TTC549 (cell line): Measurements from ENCODE around the gene INTS14.

Source experiments
- FAIRE-seq: peaks from 2 replicates; lab custom pipeline; 2012; peaks lifted over from hg19 to GRCh38; lab: Jason Lieb, UNC

The INTS14 gene

GRCh38 chr15:65610871-65611718 lies at the start of gene INTS14:
TSS of gene INTS14 (minus strand) at chr15:65611131. CDS start at chr15:65607380, 3,751 bp downstream.
- peak; percentile 75 for FAIRE-seq

GRCh38 chr15:65659502-65660052 lies 48.6 kb upstream of the INTS14 start:
- no peak for FAIRE-seq

DNA sequence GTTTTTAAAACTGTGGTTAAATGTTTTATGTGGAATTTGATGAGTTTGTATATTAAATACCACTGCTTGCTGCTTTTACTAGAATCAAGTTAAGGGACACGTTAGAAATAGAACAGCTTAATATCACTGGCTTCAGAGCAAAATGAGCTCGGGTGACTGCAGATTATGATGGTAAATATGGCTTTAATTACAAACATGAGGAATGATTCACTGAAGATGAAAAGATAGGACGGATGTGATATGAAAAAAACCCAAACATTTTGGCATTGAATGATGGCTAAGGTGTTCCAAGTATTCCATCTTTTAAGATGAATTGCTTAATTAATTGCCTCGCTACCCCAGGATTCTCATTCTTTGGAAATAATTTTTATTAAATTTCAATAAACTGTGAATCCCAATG lies 44.5 kb upstream of the INTS14 start:
- no peak for FAIRE-seq

DNA sequence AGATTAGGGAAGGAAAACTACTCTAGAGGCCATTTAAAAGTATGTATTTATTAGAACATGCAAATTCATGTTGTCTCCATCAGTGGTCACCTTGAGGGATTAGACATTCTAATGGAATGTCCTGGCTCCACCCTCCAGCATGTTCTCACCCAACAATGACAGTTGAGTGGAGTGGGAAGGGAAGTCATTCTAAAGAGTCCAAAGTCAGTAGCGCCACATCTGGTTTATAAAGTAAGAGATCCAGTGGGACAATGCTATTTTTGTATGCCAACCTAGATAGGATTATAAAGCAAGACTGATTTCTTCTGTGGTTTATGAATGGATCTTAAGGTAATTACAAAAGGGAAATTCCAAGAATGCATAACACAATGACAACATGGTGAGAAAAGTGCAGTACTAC lies 44.1 kb upstream of the INTS14 start:
- FAIRE-seq, result no peak

DNA sequence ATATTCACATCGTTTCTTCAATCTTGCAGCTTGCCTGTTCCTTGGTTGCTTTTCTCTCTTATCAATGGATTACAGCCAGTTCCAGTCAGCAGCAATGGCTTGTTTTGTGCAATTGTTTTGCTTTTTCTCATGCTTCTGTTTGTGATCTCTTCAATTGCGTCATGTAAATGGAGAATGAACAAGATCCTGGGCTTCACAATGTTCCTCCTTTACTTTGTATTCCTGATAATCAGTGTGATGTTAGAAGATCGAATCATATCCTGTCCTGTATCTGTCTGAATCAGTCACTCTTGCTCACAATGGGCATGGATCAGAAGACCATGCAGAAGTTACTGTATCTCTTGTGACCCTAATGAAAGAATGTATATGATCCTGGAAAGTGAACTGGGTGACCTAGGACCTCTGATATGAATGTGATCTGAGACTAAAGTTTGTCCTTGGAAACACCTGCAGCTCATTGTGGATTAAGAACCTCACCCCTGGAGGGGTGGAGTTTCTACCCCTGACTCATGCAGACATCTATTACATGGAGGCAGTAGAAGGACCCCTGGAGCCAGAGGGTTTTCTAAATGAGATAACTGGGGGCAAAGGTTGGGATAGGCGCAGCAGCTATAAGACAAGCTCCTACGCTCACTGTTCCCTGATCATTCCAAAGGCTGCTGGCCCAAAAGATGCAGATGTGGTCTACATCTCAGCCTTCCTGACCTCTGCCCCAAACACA lies 43.0 kb upstream of the INTS14 start:
- FAIRE-seq, result no peak

DNA sequence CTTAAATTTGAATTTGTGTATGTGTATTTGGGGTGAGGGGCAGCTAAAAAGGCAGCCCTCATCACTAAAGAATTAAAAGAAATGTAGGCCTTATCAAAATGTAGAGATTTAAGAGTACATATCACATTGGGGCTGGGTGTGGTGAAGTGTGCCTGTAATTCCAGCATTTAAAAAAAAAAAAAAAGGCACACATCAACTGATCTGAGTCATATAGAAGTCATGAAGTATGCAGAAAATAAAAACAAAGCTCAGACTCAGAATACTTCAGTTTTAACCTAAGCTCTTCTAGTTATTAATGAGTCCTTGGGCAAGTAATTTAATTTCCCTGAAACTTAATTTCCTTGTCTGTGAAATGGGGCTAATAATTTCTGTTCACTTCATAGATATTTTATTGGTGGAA lies 42.4 kb upstream of the INTS14 start:
- no peak for FAIRE-seq

DNA sequence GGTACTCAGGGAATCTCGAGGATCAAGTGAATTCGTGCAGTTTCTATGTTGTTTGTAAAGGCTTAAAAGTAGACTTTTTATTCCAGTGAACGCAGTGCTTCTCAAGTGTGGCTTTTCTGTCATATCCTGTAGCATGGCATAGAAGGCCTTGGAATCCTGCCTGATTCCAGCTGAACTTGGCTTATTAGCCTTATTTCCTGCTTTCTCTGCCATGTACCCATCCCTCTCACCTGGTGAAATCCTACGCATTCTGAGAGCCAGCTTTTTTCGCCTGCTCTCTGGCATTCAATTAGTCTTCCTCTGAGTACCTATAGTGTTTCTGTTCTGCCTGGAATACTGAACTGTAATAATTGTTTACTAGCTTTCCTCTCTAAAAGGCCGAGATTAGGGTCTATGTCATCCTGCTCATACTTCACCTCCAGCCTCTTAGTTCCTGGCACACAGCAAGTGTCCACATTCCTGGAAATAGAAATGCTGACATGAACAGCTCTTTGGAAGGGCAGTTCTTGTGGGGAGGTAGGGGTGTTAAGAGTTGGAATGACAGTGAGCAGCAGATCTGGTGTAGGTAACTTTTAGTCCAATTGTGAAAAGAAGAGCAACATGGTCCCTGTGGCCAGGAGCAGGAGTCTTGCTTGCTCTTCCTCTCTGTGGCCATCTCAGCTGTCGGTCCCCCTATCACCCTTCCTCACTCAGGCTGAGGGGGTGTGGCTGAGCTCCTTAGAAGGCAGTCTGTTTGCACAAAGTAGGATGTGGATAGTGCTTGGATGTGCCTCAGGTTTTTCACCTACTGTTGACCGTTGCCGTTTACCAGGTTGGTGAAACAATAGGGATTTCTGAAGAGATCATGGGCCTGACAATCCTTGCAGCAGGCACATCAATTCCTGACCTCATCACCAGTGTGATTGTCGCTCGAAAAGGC lies 41.2 kb upstream of the INTS14 start:
- no peak for FAIRE-seq

- FAIRE-seq, result no peak
Measured at GRCh38 chr15:65651042-65651322, 40.1 kb upstream of the INTS14 start.

DNA sequence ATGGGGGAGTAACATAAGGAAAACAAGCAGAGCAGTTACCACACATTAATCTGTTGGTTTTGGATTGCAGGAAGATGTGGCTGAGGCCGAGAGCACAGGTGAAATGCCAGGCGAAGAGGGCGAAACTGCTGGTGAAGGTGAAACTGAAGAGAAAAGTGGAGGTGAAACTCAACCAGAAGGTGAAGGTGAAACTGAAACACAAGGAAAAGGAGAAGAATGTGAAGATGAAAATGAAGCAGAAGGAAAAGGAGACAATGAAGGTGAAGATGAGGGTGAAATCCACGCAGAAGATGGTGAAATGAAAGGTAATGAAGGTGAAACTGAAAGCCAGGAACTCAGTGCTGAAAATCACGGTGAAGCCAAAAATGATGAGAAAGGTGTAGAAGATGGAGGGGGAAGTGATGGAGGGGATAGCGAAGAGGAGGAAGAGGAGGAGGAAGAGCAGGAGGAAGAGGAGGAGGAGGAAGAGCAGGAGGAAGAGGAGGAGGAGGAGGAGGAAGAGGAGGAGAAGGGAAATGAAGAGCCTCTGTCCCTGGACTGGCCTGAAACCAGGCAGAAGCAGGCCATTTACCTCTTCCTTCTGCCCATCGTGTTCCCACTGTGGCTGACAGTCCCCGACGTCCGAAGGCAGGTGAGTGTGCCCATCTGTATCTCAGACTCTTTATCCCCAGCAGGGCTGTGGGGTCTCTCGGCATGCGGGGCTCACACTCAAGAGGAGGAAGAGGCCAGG lies 39.5 kb upstream of the INTS14 start:
- no peak for FAIRE-seq

DNA sequence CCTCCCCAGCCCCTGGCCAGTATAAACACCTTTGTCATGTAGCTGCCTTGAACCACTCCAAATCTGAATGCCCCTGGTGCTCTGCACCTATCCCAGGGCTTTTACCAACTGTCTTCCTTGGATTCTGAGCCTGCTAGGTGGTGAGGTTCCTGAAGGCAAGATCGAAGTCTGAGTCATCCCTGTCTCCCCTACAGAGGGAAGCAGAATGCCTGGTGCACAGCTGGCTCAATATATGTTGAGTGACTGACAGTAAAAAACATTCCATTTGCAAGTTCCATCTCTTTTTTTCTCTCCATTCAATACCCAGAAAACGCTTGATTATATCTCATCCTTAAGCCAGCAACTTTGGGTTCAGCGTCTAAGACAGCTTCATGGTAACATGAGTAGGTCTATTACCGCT lies 35.6 kb upstream of the INTS14 start:
- FAIRE-seq, result no peak

- no peak for FAIRE-seq
Measured at GRCh38 chr15:65645392-65645791, 34.5 kb upstream of the INTS14 start.

- no peak for FAIRE-seq
Measured at GRCh38 chr15:65644282-65644681, 33.4 kb upstream of the INTS14 start.

DNA sequence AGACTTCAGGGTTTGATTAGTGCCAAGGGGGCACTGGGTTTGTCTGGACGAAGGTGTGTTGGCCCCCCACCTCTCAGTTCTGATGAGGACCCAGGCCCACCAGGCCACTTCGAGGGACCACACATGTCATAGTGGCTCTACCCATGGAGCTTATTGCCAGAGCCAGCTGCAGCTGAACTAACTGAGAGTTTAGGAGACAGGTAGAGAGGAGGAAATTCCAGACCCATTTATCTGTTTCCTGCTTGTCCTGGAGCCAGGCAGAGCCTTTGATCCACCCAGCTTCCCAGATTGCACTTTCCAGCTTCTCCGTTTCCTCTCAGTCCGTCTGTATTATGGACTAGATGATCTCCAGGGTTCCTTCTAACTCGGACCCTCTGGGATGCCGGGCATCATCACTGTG lies 31.7 kb upstream of the INTS14 start:
- no peak for FAIRE-seq

DNA sequence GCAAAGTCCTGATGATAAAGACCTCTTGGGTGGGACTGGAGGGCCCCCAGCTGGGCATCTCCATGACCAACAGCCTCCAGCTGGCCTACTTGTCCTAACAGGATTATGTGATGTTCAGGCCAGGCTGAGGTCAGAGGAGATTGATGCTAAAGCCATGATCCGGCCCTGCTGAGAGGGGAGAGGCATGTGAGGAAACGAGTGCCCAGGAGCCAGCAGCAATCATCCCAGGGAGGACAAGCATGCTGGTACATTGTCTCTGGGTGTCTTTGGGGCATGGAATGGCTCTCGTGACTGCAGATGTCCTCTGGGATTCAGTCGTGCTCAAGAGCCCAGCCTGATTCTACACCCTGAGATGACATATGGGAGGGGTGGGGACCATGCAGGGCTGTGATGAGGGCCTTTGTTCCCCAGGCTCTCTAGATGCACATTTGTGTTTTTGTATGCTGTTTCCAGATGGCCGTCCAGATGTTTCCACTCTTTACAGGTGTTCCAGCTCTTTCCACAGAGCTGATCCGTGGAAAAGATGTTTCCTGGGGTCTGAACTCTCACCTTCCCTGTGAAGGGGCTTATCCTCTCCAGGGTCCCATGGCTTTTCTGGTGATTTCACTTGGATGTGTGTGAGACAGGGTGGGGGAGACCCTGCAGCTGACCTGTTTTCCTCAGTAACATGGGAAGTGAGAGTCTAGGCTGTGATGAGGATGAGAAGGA lies 31.0 kb upstream of the INTS14 start:
- FAIRE-seq, result no peak

- FAIRE-seq, result no peak
Measured at GRCh38 chr15:65639509-65639908, 28.6 kb upstream of the INTS14 start.

- FAIRE-seq, result peak; percentile 69
Measured at GRCh38 chr15:65638681-65639089, 27.8 kb upstream of the INTS14 start.

- FAIRE-seq, result no peak
Measured at GRCh38 chr15:65638109-65638508, 27.2 kb upstream of the INTS14 start.

DNA sequence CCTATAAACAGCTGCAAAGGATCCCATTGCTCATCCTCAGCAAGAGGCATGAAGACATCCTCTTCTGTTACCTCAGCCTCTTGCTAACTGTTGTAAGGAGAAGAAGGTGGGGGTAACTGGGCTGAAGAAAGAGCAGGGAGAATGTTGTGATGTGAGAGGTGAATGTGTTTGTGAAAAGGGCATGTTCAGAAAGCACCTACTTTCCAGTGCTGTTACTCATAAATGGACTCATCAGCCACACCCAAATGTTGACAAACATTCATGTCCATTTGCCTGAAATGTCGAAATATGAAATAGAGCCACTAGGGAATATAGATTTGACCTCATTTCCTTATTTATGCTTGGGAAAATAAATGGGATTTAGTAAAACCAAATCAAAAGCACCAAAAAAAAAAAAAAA lies 23.4 kb upstream of the INTS14 start:
- FAIRE-seq, result no peak

- no peak for FAIRE-seq
Measured at GRCh38 chr15:65633752-65634151, 22.8 kb upstream of the INTS14 start.

DNA sequence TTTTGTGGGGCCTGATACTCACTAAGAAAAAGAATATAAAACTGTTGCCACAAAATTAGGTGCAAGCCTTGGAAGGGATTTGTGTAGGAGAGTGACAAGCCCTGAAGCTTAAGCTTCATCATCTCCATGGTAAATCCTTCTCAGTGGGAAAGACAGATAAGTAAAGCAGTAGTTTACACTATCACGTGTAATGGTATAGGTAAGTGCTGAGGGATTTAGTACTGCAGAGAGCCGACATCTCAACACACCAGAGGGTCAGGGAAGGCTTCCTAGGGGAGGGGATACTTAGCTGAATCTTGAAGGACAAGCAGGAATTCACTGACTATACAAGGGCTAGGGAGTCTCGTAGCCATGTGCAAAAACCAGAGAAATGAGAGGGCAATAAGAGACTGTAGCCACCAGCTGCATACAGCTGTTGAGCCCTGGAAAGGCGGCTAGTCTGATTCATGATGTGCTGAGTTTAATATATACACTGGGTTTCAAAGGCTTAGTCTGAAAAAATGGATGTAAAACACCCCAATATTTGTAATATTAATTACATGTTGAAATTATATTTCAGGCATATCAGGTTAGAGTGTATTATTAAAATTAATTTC lies 21.9 kb upstream of the INTS14 start:
- FAIRE-seq, result no peak

- FAIRE-seq, result no peak
Measured at GRCh38 chr15:65631503-65631902, 20.6 kb upstream of the INTS14 start.
